GM12872 (cell line): ENCODE measurements around the gene XRCC6.

ENCODE experiments used
- CTCF ChIP-seq: IDR thresholded peaks from 3 replicates; pipeline ENCODE4 v1.5.1; 2011; ENCODE audit warnings: low read depth, mild to moderate bottlenecking, low read length, moderate library complexity; ENCODE audit not compliant: insufficient read depth

The XRCC6 gene

GRCh38 chr22:41674846-41675340 lies 53.8 kb downstream of the XRCC6 start:
- TF ChIP-seq CTCF = no peak

GRCh38 chr22:41676134-41676533 lies 55.0 kb downstream of the XRCC6 start:
- no peak for TF ChIP-seq CTCF

GRCh38 chr22:41681616-41682015 lies 60.5 kb downstream of the XRCC6 start:
- no peak for TF ChIP-seq CTCF

- no peak for TF ChIP-seq CTCF
These were observed 61.1 kb downstream of the XRCC6 start for GRCh38 chr22:41682033-41682807.

GRCh38 chr22:41683052-41683451 lies 62.0 kb downstream of the XRCC6 start:
- TF ChIP-seq CTCF = no peak

GRCh38 chr22:41683616-41684015 lies 62.5 kb downstream of the XRCC6 start:
- no peak for TF ChIP-seq CTCF

- no peak for TF ChIP-seq CTCF
These were observed 63.1 kb downstream of the XRCC6 start for GRCh38 chr22:41684194-41684593.
